Mesendoderm (in vitro differentiated cells): ENCODE data around the gene ELF1.
A peak's percentile ranks its signal among the peaks of the same experiment; 100 is the strongest.
"Not testable (repeated sequence)": the region's sequence is repeated elsewhere in the genome, so short reads cannot be mapped to it uniquely, and the experiment has no call there.

Source experiments
- DNase-seq: peaks from one replicate; pipeline ENCODE4 v3.0.0; 2013
- H2AK5ac ChIP-seq: 2 replicates; pipeline ENCODE4 v1.6.1; 2013; ENCODE audit warnings: low read length, inconsistent platforms
- H2BK120ac ChIP-seq: 2 replicates; pipeline ENCODE4 v1.6.1; 2013; ENCODE audit warnings: low read depth, mild to moderate bottlenecking, low read length, moderate library complexity, mixed read lengths
- H2BK15ac ChIP-seq: replicated peaks from 2 replicates; pipeline ENCODE4 v1.6.1; 2013; ENCODE audit warnings: low read depth, mild to moderate bottlenecking, moderate library complexity
- H2BK5ac ChIP-seq: 2 replicates; pipeline ENCODE4 v1.6.1; 2013; ENCODE audit warnings: low read length, inconsistent platforms
- H3K18ac ChIP-seq: 2 replicates; pipeline ENCODE4 v1.6.1; 2013; ENCODE audit warnings: mild to moderate bottlenecking, low read length, mixed read lengths
- H3K23ac ChIP-seq: one replicate; pipeline ENCODE4 v1.6.1; 2013; ENCODE audit warnings: low read length
- H3K27ac ChIP-seq: 2 replicates; pipeline ENCODE4 v1.5.1; 2013; ENCODE audit warnings: low read depth, mild to moderate bottlenecking, inconsistent platforms, low read length, moderate library complexity
- H3K27me3 ChIP-seq: 2 replicates; pipeline ENCODE4 v1.6.1; 2013; ENCODE audit warnings: low read length, control low read depth, mild to moderate bottlenecking, inconsistent platforms; ENCODE audit not compliant: insufficient read depth, poor library complexity
- H3K36me3 ChIP-seq: 2 replicates; pipeline ENCODE4 v1.6.1; 2013; ENCODE audit warnings: low read length, inconsistent platforms; ENCODE audit not compliant: control insufficient read depth, insufficient read depth
- H3K4ac ChIP-seq: one replicate; pipeline ENCODE4 v1.6.1; 2013; ENCODE audit warnings: low read depth, mild to moderate bottlenecking, low read length, moderate library complexity
- H3K4me1 ChIP-seq: 2 replicates; pipeline ENCODE4 v1.6.1; 2013; ENCODE audit warnings: low read depth, low read length, inconsistent platforms; ENCODE audit not compliant: control insufficient read depth
- H3K4me2 ChIP-seq: 2 replicates; pipeline ENCODE4 v1.6.1; 2013; ENCODE audit warnings: low read length
- H3K4me3 ChIP-seq: 2 replicates; pipeline ENCODE4 v1.5.1; 2013; ENCODE audit warnings: mild to moderate bottlenecking, low read length
- H3K56ac ChIP-seq: one replicate; pipeline ENCODE4 v1.6.1; 2013; ENCODE audit warnings: low read length
- H3K79me1 ChIP-seq: 2 replicates; pipeline ENCODE4 v1.6.1; 2013; ENCODE audit warnings: low read length, inconsistent platforms
- H3K79me2 ChIP-seq: 2 replicates; pipeline ENCODE4 v1.6.1; 2013; ENCODE audit warnings: mild to moderate bottlenecking, low read length; ENCODE audit not compliant: control insufficient read depth, insufficient read depth
- H3K9ac ChIP-seq: 2 replicates; pipeline ENCODE4 v1.6.1; 2013; ENCODE audit warnings: low read length, inconsistent platforms
- H4K5ac ChIP-seq: one replicate; pipeline ENCODE4 v1.6.1; 2013; ENCODE audit warnings: low read length
- H4K8ac ChIP-seq: one replicate; pipeline ENCODE4 v1.6.1; 2013; ENCODE audit warnings: low read depth, mild to moderate bottlenecking, control low read depth, low read length, moderate library complexity
- WGBS: extraction: QIAGEN DNeasy Blood & Tissue Kit; methylation state at CpG from one replicate; pipeline ENCODE4 v1.1.7; 2013; ENCODE audit warnings: low lambda C conversion rate, missing lambda C conversion rate; ENCODE audit not compliant: insufficient coverage; ENCODE audit errors: extremely low coverage; 5-methylcytosine and 5-hydroxymethylcytosine counted together

Gene ELF1

DNA sequence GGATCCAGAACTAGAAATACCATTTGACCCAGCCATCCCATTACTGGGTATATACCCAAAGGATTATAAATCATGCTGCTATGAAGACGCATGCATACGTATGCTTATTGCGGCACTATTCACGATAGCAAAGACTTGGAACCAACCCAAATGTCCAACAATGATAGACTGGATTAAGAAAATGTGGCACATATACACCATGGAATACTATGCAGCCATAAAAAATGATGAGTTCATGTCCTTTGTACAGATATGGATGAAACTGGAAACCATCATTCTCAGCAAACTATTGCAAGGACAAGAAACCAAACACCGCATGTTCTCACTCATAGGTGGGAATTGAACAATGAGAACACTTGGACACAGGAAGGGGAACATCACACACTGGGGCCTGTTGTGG, 17.4 kb upstream of the ELF1 start:
- H3K36me3 ChIP-seq, DNase-seq, H3K27ac ChIP-seq, H2AK5ac ChIP-seq, H3K4ac ChIP-seq, H3K27me3 ChIP-seq, H4K8ac ChIP-seq, H3K23ac ChIP-seq, H3K79me2 ChIP-seq, H4K5ac ChIP-seq, H3K4me2 ChIP-seq, H3K79me1 ChIP-seq, H3K4me1 ChIP-seq, H3K18ac ChIP-seq, H3K4me3 ChIP-seq, H2BK15ac ChIP-seq, H3K56ac ChIP-seq, H3K9ac ChIP-seq, H2BK120ac ChIP-seq, H2BK5ac ChIP-seq: not testable (repeated sequence)
- no CpG with 5 or more reads among the region's 5 CpGs for WGBS

DNA sequence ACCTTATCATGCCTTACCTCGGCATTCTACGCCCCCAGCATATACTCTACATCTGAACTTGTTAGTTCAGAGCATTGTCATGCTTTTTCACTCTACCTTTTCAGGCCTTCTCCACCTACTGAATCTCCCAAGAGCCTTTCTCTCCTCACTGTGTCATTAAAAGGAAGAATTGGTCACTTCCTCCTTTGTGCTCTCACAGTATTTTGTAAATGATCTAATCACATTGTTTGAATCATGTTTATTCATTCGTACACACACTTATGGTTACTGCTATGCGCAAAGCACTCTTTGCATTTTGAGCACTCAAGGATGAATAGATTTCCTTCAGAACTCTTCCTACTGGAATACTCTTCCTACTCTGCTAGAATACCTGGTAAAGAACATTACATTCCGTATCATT, 15.8 kb upstream of the ELF1 start:
- Histone ChIP-seq H2BK15ac (no peak overlapping the region), H3K4me2 (no peak overlapping the region), H2BK120ac (no peak overlapping the region), H3K27ac (no peak overlapping the region), H3K27me3 (no peaks in the 10 kb centered on the region), H3K79me1 (no peaks in the 10 kb centered on the region), H3K18ac (no peak overlapping the region), H3K79me2 (no peaks in the 10 kb centered on the region), H3K4me3 (no peak overlapping the region), H4K8ac (no peak overlapping the region), H3K23ac (no peak overlapping the region), H3K36me3 (no peaks in the 10 kb centered on the region), H3K4me1 (no peaks in the 10 kb centered on the region), H3K9ac (no peak overlapping the region), H2AK5ac (no peak overlapping the region), H3K56ac (no peak overlapping the region), H2BK5ac (no peak overlapping the region), H4K5ac (no peak overlapping the region), H3K4ac (no peak overlapping the region)
- no CpG with 5 or more reads among the region's 5 CpGs for WGBS
- no peak for DNase-seq

GRCh38 chr13:41034382-41034781, 15.3 kb upstream of the ELF1 start:
- no peak overlapping the region for H3K56ac ChIP-seq
- no peak overlapping the region for H3K4me2 ChIP-seq
- H4K5ac ChIP-seq: no peak overlapping the region
- no peak overlapping the region for H2BK15ac ChIP-seq
- H3K23ac ChIP-seq: no peak overlapping the region
- no peak overlapping the region for H2BK5ac ChIP-seq
- H3K79me1 ChIP-seq: no peaks in the 10 kb centered on the region
- H3K4me1 ChIP-seq: no peaks in the 10 kb centered on the region
- no peaks in the 10 kb centered on the region for H3K79me2 ChIP-seq
- no peak overlapping the region for H4K8ac ChIP-seq
- no peak overlapping the region for H3K27ac ChIP-seq
- no peak overlapping the region for H3K9ac ChIP-seq
- no peaks in the 10 kb centered on the region for H3K36me3 ChIP-seq
- no peak overlapping the region for H2BK120ac ChIP-seq
- no peak overlapping the region for H2AK5ac ChIP-seq
- H3K4me3 ChIP-seq: no peak overlapping the region
- no peak for DNase-seq
- no peaks in the 10 kb centered on the region for H3K27me3 ChIP-seq
- no peak overlapping the region for H3K4ac ChIP-seq
- WGBS: no CpG with 5 or more reads among the region's 4 CpGs
- no peak overlapping the region for H3K18ac ChIP-seq

DNA sequence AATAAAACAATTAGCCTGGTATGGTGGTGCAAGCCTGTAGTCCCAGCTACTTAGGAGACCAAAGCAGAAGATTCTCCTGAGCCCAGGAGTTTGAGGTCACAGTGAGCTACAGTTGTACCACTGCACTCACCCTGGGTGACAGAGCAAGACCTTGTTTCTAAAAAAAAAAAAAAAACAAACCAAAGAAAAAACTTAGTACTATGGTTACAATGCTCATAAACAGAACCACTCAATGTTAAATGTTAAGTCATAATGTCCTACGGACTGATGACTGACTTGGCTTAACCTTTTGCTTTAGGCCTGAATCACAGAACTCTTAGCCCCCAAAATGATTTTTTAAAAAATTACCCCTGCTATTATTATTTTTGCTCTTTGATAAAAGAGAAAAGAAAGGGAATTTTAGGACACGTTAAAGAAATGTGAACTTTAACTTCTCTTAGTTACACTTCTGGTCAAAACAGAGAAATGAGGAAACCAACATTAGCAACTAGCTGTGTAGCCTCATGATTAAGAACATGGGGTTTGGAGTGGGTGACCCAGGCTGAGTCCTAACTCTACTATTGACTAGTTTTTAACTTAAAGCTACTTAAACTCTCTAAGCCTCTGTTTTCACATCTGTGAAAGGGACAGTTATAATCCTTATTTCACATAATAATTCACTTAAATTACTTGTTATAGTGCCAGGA, 13.7 kb upstream of the ELF1 start:
- DNase-seq: no peak
- H2BK5ac ChIP-seq: no peak overlapping the region
- no peak overlapping the region for H3K27ac ChIP-seq
- H4K8ac ChIP-seq: no peak overlapping the region
- no peaks in the 10 kb centered on the region for H3K4me1 ChIP-seq
- WGBS: no CpG with 5 or more reads among the region's 2 CpGs
- H3K23ac ChIP-seq: no peak overlapping the region
- no peaks in the 10 kb centered on the region for H3K27me3 ChIP-seq
- H2AK5ac ChIP-seq: no peak overlapping the region
- no peak overlapping the region for H3K56ac ChIP-seq
- no peak overlapping the region for H4K5ac ChIP-seq
- H3K4me3 ChIP-seq: no peak overlapping the region
- no peak overlapping the region for H3K4me2 ChIP-seq
- H3K79me2 ChIP-seq: no peaks in the 10 kb centered on the region
- no peak overlapping the region for H3K9ac ChIP-seq
- H3K4ac ChIP-seq: no peak overlapping the region
- H2BK120ac ChIP-seq: no peak overlapping the region
- no peaks in the 10 kb centered on the region for H3K79me1 ChIP-seq
- no peak overlapping the region for H2BK15ac ChIP-seq
- no peaks in the 10 kb centered on the region for H3K36me3 ChIP-seq
- no peak overlapping the region for H3K18ac ChIP-seq

- H3K79me2 ChIP-seq: no peaks in the 10 kb centered on the region
- H4K8ac ChIP-seq: no peak overlapping the region
- no peak overlapping the region for H3K23ac ChIP-seq
- no peaks in the 10 kb centered on the region for H3K4me1 ChIP-seq
- no peak overlapping the region for H3K4ac ChIP-seq
- no peak overlapping the region for H4K5ac ChIP-seq
- H2BK15ac ChIP-seq: no peak overlapping the region
- H3K4me3 ChIP-seq: no peak overlapping the region
- no peak overlapping the region for H2BK5ac ChIP-seq
- H3K18ac ChIP-seq: no peak overlapping the region
- H3K9ac ChIP-seq: no peak overlapping the region
- H3K4me2 ChIP-seq: no peak overlapping the region
- peaks cover 2% of the 10 kb centered on the region for H3K79me1 ChIP-seq
- no CpG with 5 or more reads among the region's 2 CpGs for WGBS
- no peak overlapping the region for H3K27ac ChIP-seq
- H3K36me3 ChIP-seq: no peaks in the 10 kb centered on the region
- peak; percentile 53 for DNase-seq
- no peak overlapping the region for H2AK5ac ChIP-seq
- no peak overlapping the region for H3K56ac ChIP-seq
- no peak overlapping the region for H2BK120ac ChIP-seq
- no peaks in the 10 kb centered on the region for H3K27me3 ChIP-seq
These were observed 10.5 kb upstream of the ELF1 start for GRCh38 chr13:41029629-41030028.

GRCh38 chr13:41028051-41028450, 8.9 kb upstream of the ELF1 start:
- Histone ChIP-seq H3K79me1 (peaks cover 2% of the 10 kb centered on the region), H2BK5ac (no peak overlapping the region), H3K4me2 (no peak overlapping the region), H3K4me3 (no peak overlapping the region), H3K9ac (no peak overlapping the region), H3K56ac (no peak overlapping the region), H3K4ac (no peak overlapping the region), H3K23ac (no peak overlapping the region), H4K8ac (no peak overlapping the region), H3K27ac (no peak overlapping the region), H3K79me2 (no peaks in the 10 kb centered on the region), H3K27me3 (no peaks in the 10 kb centered on the region), H2BK120ac (no peak overlapping the region), H3K36me3 (no peaks in the 10 kb centered on the region), H2BK15ac (no peak overlapping the region), H4K5ac (no peak overlapping the region), H3K18ac (no peak overlapping the region), H3K4me1 (no peaks in the 10 kb centered on the region), H2AK5ac (no peak overlapping the region)
- no CpG with 5 or more reads among the region's 2 CpGs for WGBS
- no peak for DNase-seq
